HG03571 (cell line): ENCODE measurements around the gene VTN.

Experiments
- ATAC-seq: cut with Tn5 transposase; IDR thresholded peaks from one replicate; pipeline ENCODE4 v1.9.1; 2021; ENCODE audit not compliant: unreplicated experiment

VTN gene

DNA sequence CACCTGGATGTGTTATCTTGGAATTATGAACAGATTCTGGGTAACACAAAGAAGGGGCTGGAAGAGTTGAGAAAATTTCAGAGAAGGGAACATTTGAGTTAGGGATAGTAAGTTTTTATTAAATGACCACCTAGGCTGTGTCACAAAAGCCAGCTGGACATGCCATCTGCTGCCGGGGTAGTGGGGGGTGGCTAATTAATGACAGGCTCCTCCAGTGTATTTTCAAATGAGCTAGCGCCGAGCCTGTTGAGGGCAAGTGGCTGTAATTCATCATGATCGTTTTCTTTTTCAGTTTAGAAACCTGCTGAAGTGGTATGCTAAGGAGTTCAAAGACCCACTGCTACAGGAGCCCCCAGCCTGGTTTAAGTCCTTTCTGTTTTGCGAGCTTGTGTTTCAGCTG lies 44.9 kb downstream of the VTN start:
- no peak for ATAC-seq

- no peak for ATAC-seq
Observed at GRCh38 chr17:28324781-28325180, 45.3 kb downstream of the VTN start.

- no peak for ATAC-seq
Observed at GRCh38 chr17:28324267-28324745, 45.8 kb downstream of the VTN start.

- ATAC-seq, result no peak
Observed at GRCh38 chr17:28320215-28321061, 49.7 kb downstream of the VTN start.

GRCh38 chr17:28319598-28319935 lies 50.5 kb downstream of the VTN start:
- ATAC-seq, result no peak

- ATAC-seq, result peak; percentile 88
Observed at GRCh38 chr17:28318759-28319597, 51.1 kb downstream of the VTN start, which contains the start of gene TMEM97. Gene TMEM97, plus strand, starts transcription at chr17:28319200. Its CDS starts 40 bp downstream, at chr17:28319240.

GRCh38 chr17:28317966-28318758 lies 51.9 kb downstream of the VTN start:
- peak; percentile 4 for ATAC-seq
